Hepatocyte (in vitro differentiated cells): ENCODE data around the gene KMT5C. TPM values are rescaled to one million over a fixed set of nuclear protein-coding genes. Genes with fewer than 3 reads are reported as not detected.

Experiments used
- DNase-seq: peaks from one replicate; pipeline ENCODE4 v3.0.0-alpha.2; 2016; ENCODE audit warnings: low spot score
- H2AFZ ChIP-seq: fragments of 200-600 bp; sonication (generic); 2 replicates; pipeline ENCODE4 v1.6.0; 2016; ENCODE audit warnings: antibody characterized with exemption, mild to moderate bottlenecking
- H3K27ac ChIP-seq: fragments of 200-600 bp; sonication (generic); 2 replicates; pipeline ENCODE4 v1.5.1; 2016; ENCODE audit warnings: mild to moderate bottlenecking
- H3K27me3 ChIP-seq: fragments of 200-600 bp; sonication (generic); 2 replicates; pipeline ENCODE4 v1.6.1; 2016
- H3K36me3 ChIP-seq: fragments of 200-600 bp; sonication (generic); replicated peaks from 2 replicates; pipeline ENCODE4 v1.5.1; 2016; ENCODE audit warnings: low read depth; ENCODE audit not compliant: insufficient read depth
- H3K4me1 ChIP-seq: fragments of 200-600 bp; sonication (generic); 2 replicates; pipeline ENCODE4 v1.5.1; 2016; ENCODE audit warnings: mild to moderate bottlenecking, moderate library complexity; ENCODE audit not compliant: insufficient read depth
- H3K4me2 ChIP-seq: fragments of 200-600 bp; sonication (generic); 2 replicates; pipeline ENCODE4 v1.6.0; 2016
- H3K4me3 ChIP-seq: fragments of 200-600 bp; sonication (generic); 2 replicates; pipeline ENCODE4 v1.5.1; 2016; ENCODE audit warnings: mild to moderate bottlenecking
- H3K79me2 ChIP-seq: fragments of 200-600 bp; sonication (generic); 2 replicates; pipeline ENCODE4 v1.6.0; 2017; ENCODE audit warnings: mild to moderate bottlenecking
- H3K9me2 ChIP-seq: fragments of 200-600 bp; sonication (generic); replicated peaks from 2 replicates; pipeline ENCODE4 v1.6.0; 2017; ENCODE audit warnings: mild to moderate bottlenecking; ENCODE audit not compliant: insufficient read depth
- H3K9me3 ChIP-seq: fragments of 200-600 bp; sonication (generic); 2 replicates; pipeline ENCODE4 v1.5.1; 2016; ENCODE audit warnings: low read depth, mild to moderate bottlenecking
- H4K20me1 ChIP-seq: fragments of 200-600 bp; sonication (generic); 2 replicates; pipeline ENCODE4 v1.6.0; 2016; ENCODE audit warnings: mild to moderate bottlenecking; ENCODE audit not compliant: insufficient read depth, poor library complexity, severe bottlenecking
- CTCF ChIP-seq: fragments of 200-600 bp; sonication (generic); IDR thresholded peaks from 2 replicates; pipeline ENCODE4 v1.5.1; 2016; ENCODE audit warnings: antibody characterized with exemption, mild to moderate bottlenecking; ENCODE audit not compliant: poor library complexity
- EZH2 ChIP-seq: fragments of 200-600 bp; sonication (generic); IDR thresholded peaks from 2 replicates; pipeline ENCODE4 v1.6.1; 2016; ENCODE audit warnings: antibody characterized with exemption, mild to moderate bottlenecking, borderline replicate concordance
- EZH2phosphoT487 ChIP-seq: fragments of 200-600 bp; sonication (generic); IDR thresholded peaks from one replicate; pipeline ENCODE4 v1.6.1; 2018; ENCODE audit warnings: antibody characterized with exemption, mild to moderate bottlenecking, low read depth, moderate library complexity; ENCODE audit not compliant: unreplicated experiment, severe bottlenecking
- WGBS: methylation state at CpG from one replicate; pipeline ENCODE4 v1.1.6; 2016; ENCODE audit warnings: low lambda C conversion rate; ENCODE audit errors: missing lambda C conversion rate; 5-methylcytosine and 5-hydroxymethylcytosine counted together
- polyA plus RNA-seq: library from polyadenylated mRNA; unstranded; fragments of >200 nt; fragmentation: Nextera tagmentation; extraction: Ambion mirVana; gene quantifications from 2 replicates; pipeline ENCODE4 v1.2.1, GENCODE V29; 2016
- total RNA-seq: library from RNA; depleted of rRNA; stranded (reverse); fragments of >200 nt; gene quantifications from 2 replicates; pipeline ENCODE4 v1.2.3, GENCODE V29; 2014

The KMT5C gene
- total and polyA plus RNA-seq, 2 experiments from 2014 or later = 22.8 to 23.6 TPM

DNA sequence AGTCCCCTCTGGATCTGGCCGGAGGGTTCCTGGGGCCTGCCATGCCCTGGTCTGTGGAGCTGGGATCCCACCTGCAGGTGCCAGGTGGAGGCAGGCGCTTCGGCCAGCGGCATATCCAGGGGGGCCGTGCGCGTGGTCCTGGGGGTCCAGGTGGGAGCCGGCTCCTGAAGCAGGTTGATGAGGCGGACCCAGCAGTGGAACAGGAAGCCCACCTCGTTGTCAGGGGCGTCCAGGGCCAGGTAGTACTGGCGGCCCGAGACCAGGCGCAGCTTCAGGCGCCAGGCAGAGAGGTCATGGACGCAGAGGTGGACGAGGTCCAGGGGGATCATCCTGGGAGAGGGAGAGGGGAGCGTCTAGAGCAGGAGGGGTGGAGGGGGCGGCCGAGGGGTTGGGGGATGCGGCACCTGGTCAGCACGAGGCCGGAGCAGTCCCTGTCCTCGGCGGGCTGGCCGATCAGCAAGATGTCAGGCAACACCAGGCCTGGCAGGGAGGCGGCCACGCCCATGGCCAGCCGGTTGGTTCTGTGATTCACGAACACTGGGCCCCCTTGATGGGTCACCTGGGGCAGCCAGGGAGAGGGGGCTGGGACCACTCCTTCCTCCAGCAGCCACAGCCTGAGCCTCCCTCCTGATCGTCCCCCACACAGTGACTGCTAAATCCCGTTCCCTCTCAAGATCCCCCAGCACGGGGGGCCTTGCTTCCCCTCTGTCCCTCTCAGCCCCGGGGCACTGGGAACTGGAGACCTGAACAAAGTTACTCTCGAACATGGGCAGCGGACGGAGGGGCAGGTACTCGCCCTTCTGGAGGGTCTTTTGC is 22.7 kb downstream of the KMT5C start:
- no peaks in the 10 kb centered on the region for H3K4me1 ChIP-seq
- WGBS = 87% methylated on average over 20 of the region's 38 CpGs
- peaks cover under 1% of the 10 kb centered on the region for H3K27me3 ChIP-seq
- no peak overlapping the region for H2AFZ ChIP-seq
- no peak for DNase-seq
- H3K4me2 ChIP-seq = no peak overlapping the region
- no peaks in the 10 kb centered on the region for H3K9me2 ChIP-seq
- H3K36me3 ChIP-seq = no peaks in the 10 kb centered on the region
- H3K4me3 ChIP-seq = no peak overlapping the region
- no peaks in the 10 kb centered on the region for H4K20me1 ChIP-seq
- no peak overlapping the region for H3K27ac ChIP-seq
- no peaks in the 10 kb centered on the region for H3K9me3 ChIP-seq
- TF ChIP-seq EZH2 (no peak), EZH2phosphoT487 (no peak), CTCF (no peak)
- no peaks in the 10 kb centered on the region for H3K79me2 ChIP-seq

DNA sequence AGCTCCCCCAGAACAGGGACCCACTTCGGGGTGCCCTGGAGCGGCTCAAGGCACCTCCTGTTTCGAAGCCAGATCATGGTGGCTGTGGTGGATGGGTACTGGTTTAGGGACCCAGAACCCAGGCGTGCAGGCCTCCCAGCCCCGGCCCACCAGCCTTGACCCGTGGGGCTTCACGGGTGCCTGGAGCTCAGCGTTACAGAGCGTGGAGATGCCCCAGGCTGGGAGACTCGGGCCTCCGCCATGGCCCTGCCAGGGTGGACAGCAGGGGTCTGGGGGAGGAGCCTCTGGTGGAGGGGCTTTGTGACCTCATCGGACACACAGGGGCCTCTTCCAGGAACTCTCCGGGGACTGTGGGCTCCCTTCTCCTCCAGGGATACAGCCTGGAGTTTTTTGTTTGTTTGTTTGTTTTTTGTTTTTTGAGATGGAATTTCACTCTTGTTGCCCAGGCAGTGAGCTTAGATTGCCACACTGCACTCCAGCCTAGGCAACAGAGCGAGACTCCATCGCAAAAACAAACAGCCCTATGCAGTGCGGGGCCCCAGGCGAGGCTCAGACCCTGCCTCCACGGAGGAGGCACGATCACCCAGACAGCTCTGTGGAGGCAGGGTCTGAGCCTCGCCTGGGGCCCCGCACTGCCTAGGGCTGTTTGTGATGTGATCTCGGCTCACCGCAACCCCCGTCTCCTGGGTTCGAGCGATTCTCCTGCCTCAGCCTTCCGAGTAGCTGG is 23.5 kb downstream of the KMT5C start, which contains the start of gene GARIN5B:
GARIN5B (minus strand) TSS at position 271 of the 727 bp plus-strand sequence; CDS start at position 77, 194 bp downstream.
- no peaks in the 10 kb centered on the region for H3K9me2 ChIP-seq
- no peak for TF ChIP-seq CTCF
- no peak for TF ChIP-seq EZH2phosphoT487
- no peak for TF ChIP-seq EZH2
- H4K20me1 ChIP-seq = no peaks in the 10 kb centered on the region
- no peak within 1 kb of the TSS for H3K4me3 ChIP-seq
- no peak within 1 kb of the TSS for H3K4me2 ChIP-seq
- no peak within 1 kb of the TSS for H2AFZ ChIP-seq
- DNase-seq = no peak
- 76% methylated on average over 26 of the region's 27 CpGs for WGBS
- H3K27ac ChIP-seq = no peak within 1 kb of the TSS
- peaks cover under 1% of the 10 kb centered on the region for H3K27me3 ChIP-seq
- no peaks in the 10 kb centered on the region for H3K36me3 ChIP-seq
- H3K4me1 ChIP-seq = no peaks in the 10 kb centered on the region
- no peaks in the 10 kb centered on the region for H3K79me2 ChIP-seq
- H3K9me3 ChIP-seq = no peaks in the 10 kb centered on the region

- H3K4me2 ChIP-seq = no peak overlapping the region
- TF ChIP-seq CTCF = no peak
- no peak for TF ChIP-seq EZH2phosphoT487
- TF ChIP-seq EZH2 = no peak
- H3K27ac ChIP-seq = no peak overlapping the region
- no peaks in the 10 kb centered on the region for H3K9me3 ChIP-seq
- peaks cover 19% of the 10 kb centered on the region for H3K27me3 ChIP-seq
- no peaks in the 10 kb centered on the region for H3K9me2 ChIP-seq
- H3K4me1 ChIP-seq = peaks cover 11% of the 10 kb centered on the region
- H4K20me1 ChIP-seq = no peaks in the 10 kb centered on the region
- H3K36me3 ChIP-seq = no peaks in the 10 kb centered on the region
- H3K4me3 ChIP-seq = no peak overlapping the region
- DNase-seq = no peak
- H2AFZ ChIP-seq = no peak overlapping the region
- no peaks in the 10 kb centered on the region for H3K79me2 ChIP-seq
- 84% methylated on average over 8 of the region's 8 CpGs for WGBS
These were observed 25.6 kb downstream of the KMT5C start for GRCh38 chr19:55365245-55365644.
